GM21515 (cell line): ENCODE measurements around the gene LAMP5.

ENCODE experiments used
- ATAC-seq: cut with Tn5 transposase; IDR thresholded peaks from one replicate; pipeline ENCODE4 v1.9.1; 2021; ENCODE audit not compliant: unreplicated experiment

Gene LAMP5

GRCh38 chr20:9514461-9515213 lies at the start of gene LAMP5:
TSS of gene LAMP5 (plus strand) at chr20:9514590. CDS start at chr20:9514853, 263 bp downstream.
- ATAC-seq = no peak

- no peak for ATAC-seq
These were observed 46.4 kb upstream of the LAMP5 start for GRCh38 chr20:9467995-9468394.

GRCh38 chr20:9474835-9475415 lies 39.5 kb upstream of the LAMP5 start:
- no peak for ATAC-seq

GRCh38 chr20:9475456-9475855 lies 38.9 kb upstream of the LAMP5 start:
- no peak for ATAC-seq

- ATAC-seq = no peak
These were observed 38.2 kb upstream of the LAMP5 start for GRCh38 chr20:9476174-9476573.

- ATAC-seq = no peak
These were observed 37.8 kb upstream of the LAMP5 start for GRCh38 chr20:9476637-9477036.

- no peak for ATAC-seq
These were observed 35.6 kb upstream of the LAMP5 start for GRCh38 chr20:9478771-9479170.

GRCh38 chr20:9480066-9480465 lies 34.3 kb upstream of the LAMP5 start:
- ATAC-seq = no peak

- ATAC-seq = no peak
These were observed 32.2 kb upstream of the LAMP5 start for GRCh38 chr20:9482180-9482579.

- no peak for ATAC-seq
These were observed 31.3 kb upstream of the LAMP5 start for GRCh38 chr20:9483131-9483530.

GRCh38 chr20:9485614-9486340 lies 28.6 kb upstream of the LAMP5 start:
- no peak for ATAC-seq

- no peak for ATAC-seq
These were observed 27.2 kb upstream of the LAMP5 start for GRCh38 chr20:9487231-9487630.

- no peak for ATAC-seq
These were observed 26.3 kb upstream of the LAMP5 start for GRCh38 chr20:9488063-9488462.

- ATAC-seq = no peak
These were observed 24.2 kb upstream of the LAMP5 start for GRCh38 chr20:9490161-9490560.

- no peak for ATAC-seq
These were observed 23.8 kb upstream of the LAMP5 start for GRCh38 chr20:9490631-9491030.

- ATAC-seq = no peak
These were observed 23.1 kb upstream of the LAMP5 start for GRCh38 chr20:9491324-9491723.

GRCh38 chr20:9492067-9492466 lies 22.3 kb upstream of the LAMP5 start:
- no peak for ATAC-seq

GRCh38 chr20:9493803-9494202 lies 20.6 kb upstream of the LAMP5 start:
- no peak for ATAC-seq

- no peak for ATAC-seq
These were observed 18.7 kb upstream of the LAMP5 start for GRCh38 chr20:9495701-9496100.

GRCh38 chr20:9496155-9496554 lies 18.2 kb upstream of the LAMP5 start:
- ATAC-seq = no peak

- no peak for ATAC-seq
These were observed 16.1 kb upstream of the LAMP5 start for GRCh38 chr20:9498322-9498721.
